ENCODE measurements around the gene SVIL. TPM values are rescaled to one million over a fixed set of nuclear protein-coding genes. Genes with fewer than 3 reads are reported as not detected.

SVIL gene
- total and polyA plus RNA-seq, 11 donors: 95.2 to 589 (median 355) TPM

- TF ChIP-seq, protein P1, sequence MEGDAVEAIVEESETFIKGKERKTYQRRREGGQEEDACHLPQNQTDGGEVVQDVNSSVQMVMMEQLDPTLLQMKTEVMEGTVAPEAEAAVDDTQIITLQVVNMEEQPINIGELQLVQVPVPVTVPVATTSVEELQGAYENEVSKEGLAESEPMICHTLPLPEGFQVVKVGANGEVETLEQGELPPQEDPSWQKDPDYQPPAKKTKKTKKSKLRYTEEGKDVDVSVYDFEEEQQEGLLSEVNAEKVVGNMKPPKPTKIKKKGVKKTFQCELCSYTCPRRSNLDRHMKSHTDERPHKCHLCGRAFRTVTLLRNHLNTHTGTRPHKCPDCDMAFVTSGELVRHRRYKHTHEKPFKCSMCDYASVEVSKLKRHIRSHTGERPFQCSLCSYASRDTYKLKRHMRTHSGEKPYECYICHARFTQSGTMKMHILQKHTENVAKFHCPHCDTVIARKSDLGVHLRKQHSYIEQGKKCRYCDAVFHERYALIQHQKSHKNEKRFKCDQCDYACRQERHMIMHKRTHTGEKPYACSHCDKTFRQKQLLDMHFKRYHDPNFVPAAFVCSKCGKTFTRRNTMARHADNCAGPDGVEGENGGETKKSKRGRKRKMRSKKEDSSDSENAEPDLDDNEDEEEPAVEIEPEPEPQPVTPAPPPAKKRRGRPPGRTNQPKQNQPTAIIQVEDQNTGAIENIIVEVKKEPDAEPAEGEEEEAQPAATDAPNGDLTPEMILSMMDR (IDR thresholded peaks at IDR 0.05): no peak
- TF ChIP-seq POLR2A (IDR thresholded peaks at IDR 0.05): no peak
- 45 to 62% (median 49%) methylated on average over 12 of the region's 12 CpGs for WGBS, 4 donors
- Histone ChIP-seq H3K4me3 (peak overlapping the region in 1 of 12 donors; percentile 13), H3K4me1 (peaks cover 0 to 66% (median 41%) of the 10 kb centered on the region in 12 donors), H3K36me3 (no peaks in the 10 kb centered on the region), H3K27me3 (no peaks in the 10 kb centered on the region), H3K27ac (peak overlapping the region; percentile 74 to 98 (median 85)), H3K9me3 (no peaks in the 10 kb centered on the region)
- intact Hi-C loops (cut with DNase I): loop anchor here in 3 of 10 donors (2.0 to 10.0 kb wide), 3 partner anchors 81 to 211 kb away; no protein-coding TSS in a partner anchor
- DNase-seq (peak in 4 of 5 donors; percentile 31 to 75 (median 42)), ATAC-seq (peak; percentile 57 to 91 (median 73))
Measured at GRCh38 chr10:29643771-29644501, 9.2 kb upstream of the SVIL start.

- Histone ChIP-seq H3K4me1 (peaks cover 0 to 56% (median 32%) of the 10 kb centered on the region in 12 donors), H3K27ac (peak overlapping the region; percentile 74 to 98 (median 85)), H3K36me3 (no peaks in the 10 kb centered on the region), H3K9me3 (no peaks in the 10 kb centered on the region), H3K27me3 (no peaks in the 10 kb centered on the region), H3K4me3 (peak overlapping the region in 1 of 12 donors; percentile 13)
- peak in 1 of 2 donors; percentile 24 for TF ChIP-seq POLR2A (IDR thresholded peaks at IDR 0.05)
- TF ChIP-seq, protein P1 (IDR thresholded peaks at IDR 0.05): no peak
- ATAC-seq: peak; percentile 79 to 88 (median 84)
- DNase-seq: peak in 3 of 5 donors; percentile 33 to 52 (median 48)
- intact Hi-C loops (cut with DNase I): loop anchor here in 3 of 10 donors (2.0 to 10.0 kb wide), 3 partner anchors 82 to 212 kb away; no protein-coding TSS in a partner anchor
Measured at GRCh38 chr10:29642990-29643389, 8.2 kb upstream of the SVIL start.

GRCh38 chr10:29637537-29637936, 2.8 kb upstream of the SVIL start:
- WGBS, 4 donors: 95 to 99% (median 98%) methylated on average over 3 of the region's 3 CpGs
- H3K4me3 ChIP-seq: no peak overlapping the region
- no peak for TF ChIP-seq POLR2A (IDR thresholded peaks at IDR 0.05)
- TF ChIP-seq, protein P1 (IDR thresholded peaks at IDR 0.05): no peak
- no peaks in the 10 kb centered on the region for H3K27me3 ChIP-seq
- H3K9me3 ChIP-seq: no peaks in the 10 kb centered on the region
- peak overlapping the region in 1 of 12 donors; percentile 90 for H3K27ac ChIP-seq
- no peak for ATAC-seq
- intact Hi-C loops (cut with DNase I): loop anchor here in 3 of 10 donors (5.0 to 10.0 kb wide), 2 partner anchors 97 to 100 kb away; no protein-coding TSS in a partner anchor
- DNase-seq: no peak
- H3K36me3 ChIP-seq: no peaks in the 10 kb centered on the region
- peaks cover 3 to 45% (median 23%) of the 10 kb centered on the region in 12 donors for H3K4me1 ChIP-seq

- H3K27ac ChIP-seq: peak overlapping the region; percentile 73 to 94 (median 88)
- DNase-seq: no peak
- no peaks in the 10 kb centered on the region for H3K27me3 ChIP-seq
- intact Hi-C loops (cut with DNase I): loop anchor here in 3 of 10 donors (5.0 to 10.0 kb wide), 2 partner anchors 99 to 101 kb away; no protein-coding TSS in a partner anchor
- no peaks in the 10 kb centered on the region for H3K9me3 ChIP-seq
- peaks cover 3 to 41% (median 20%) of the 10 kb centered on the region in 12 donors for H3K4me1 ChIP-seq
- ATAC-seq: peak in 3 of 4 donors; percentile 12 to 25 (median 16)
- TF ChIP-seq, protein P1 (IDR thresholded peaks at IDR 0.05): no peak
- TF ChIP-seq POLR2A (IDR thresholded peaks at IDR 0.05): no peak
- H3K4me3 ChIP-seq: no peak overlapping the region
- H3K36me3 ChIP-seq: no peaks in the 10 kb centered on the region
- 40 to 56% (median 46%) methylated on average over 2 of the region's 2 CpGs for WGBS, 4 donors
Measured at GRCh38 chr10:29636178-29636577, 1.4 kb upstream of the SVIL start.

All from heart left ventricle (tissue), 16 donors.